Naive thymus-derived CD4-positive, alpha-beta T cell (primary cell): Measurements from ENCODE around the gene TTC33. TPM values are rescaled to one million over a fixed set of nuclear protein-coding genes. Genes with fewer than 3 reads are reported as not detected.

Source experiments
- ATAC-seq: fragments of 150-1000 bp; cut with Tn5 transposase; 2 replicates; pipeline ENCODE4 v1.10.0; 2021; ENCODE audit warnings: mild to moderate bottlenecking, moderate library complexity
- CTCF ChIA-PET: fragments of 350-600 bp; sonication (Branson Sonifier 250); formaldehyde crosslinking; loops from one replicate; lab custom pipeline; 2021; ENCODE audit warnings: antibody characterized with exemption; lab: Charles Lee
- POLR2A ChIA-PET: fragments of 350-600 bp; sonication (Branson Sonifier 250); formaldehyde crosslinking; loops from one replicate; lab custom pipeline; 2021; ENCODE audit warnings: antibody characterized with exemption, inconsistent platforms; lab: Charles Lee
- DNase-seq, 9 donors: peaks; one replicate each; pipeline versions ENCODE4 v3.0.0 to v3.0.0-alpha.2; 2020 to 2022; ENCODE audit warnings: mixed read lengths in 1 of 9
- H3K27ac ChIP-seq: one replicate; pipeline ENCODE4 v1.7.0; 2013; ENCODE audit warnings: mild to moderate bottlenecking, low read depth, low read length, moderate library complexity
- H3K27me3 ChIP-seq, 2 donors: one replicate each; pipeline ENCODE4 v1.7.0; 2013; ENCODE audit warnings: low read length in 2 of 2, mild to moderate bottlenecking in 2 of 2, moderate library complexity in 2 of 2; ENCODE audit not compliant: control insufficient read depth in 2 of 2, insufficient read depth in 2 of 2
- H3K36me3 ChIP-seq, 3 experiments: 1 replicate in 2 of 3; 2 replicates in 1 of 3; pipeline ENCODE4 v1.7.0; 2013; ENCODE audit warnings: low read length in 3 of 3, mild to moderate bottlenecking in 3 of 3, moderate library complexity in 1 of 3; ENCODE audit not compliant: insufficient read depth in 3 of 3, control insufficient read depth in 2 of 3
- H3K4me1 ChIP-seq, 2 donors: one replicate each; pipeline ENCODE4 v1.7.0; 2013; ENCODE audit warnings: low read length in 2 of 2, mild to moderate bottlenecking in 2 of 2, moderate library complexity in 1 of 2; ENCODE audit not compliant: control insufficient read depth in 2 of 2, insufficient read depth in 2 of 2
- H3K4me3 ChIP-seq: 2 replicates; pipeline ENCODE4 v1.7.0; 2013; ENCODE audit warnings: mild to moderate bottlenecking, low read length
- H3K9me3 ChIP-seq, 3 experiments: 1 replicate in 2 of 3; 2 replicates in 1 of 3; pipeline ENCODE4 v1.7.0; 2013; ENCODE audit warnings: low read length in 3 of 3; ENCODE audit not compliant: control insufficient read depth in 2 of 3
- H3K27ac Mint-ChIP-seq, 9 donors: one replicate each; pipeline ENCODE4 v1.8.0; 2020 to 2022; ENCODE audit warnings: mixed read lengths in 9 of 9, mild to moderate bottlenecking in 8 of 9, moderate library complexity in 5 of 9, inconsistent platforms in 2 of 9
- H3K27me3 Mint-ChIP-seq, 5 donors: one replicate each; pipeline ENCODE4 v1.8.0; 2021 to 2022; ENCODE audit warnings: mixed read lengths in 5 of 5, mild to moderate bottlenecking in 1 of 5
- H3K36me3 Mint-ChIP-seq, 5 donors: one replicate each; pipeline ENCODE4 v1.8.0; 2020 to 2022; ENCODE audit warnings: mixed read lengths in 5 of 5, mild to moderate bottlenecking in 3 of 5, inconsistent platforms in 1 of 5
- H3K4me1 Mint-ChIP-seq, 7 donors: one replicate each; pipeline ENCODE4 v1.8.0; 2020 to 2022; ENCODE audit warnings: mixed read lengths in 7 of 7, mild to moderate bottlenecking in 3 of 7, inconsistent platforms in 1 of 7
- H3K4me3 Mint-ChIP-seq, 10 donors: one replicate each; pipeline ENCODE4 v1.8.0; 2020 to 2022; ENCODE audit warnings: mild to moderate bottlenecking in 10 of 10, mixed read lengths in 10 of 10, moderate library complexity in 6 of 10, inconsistent platforms in 2 of 10
- H3K9me3 Mint-ChIP-seq, 11 donors: one replicate each; pipeline ENCODE4 v1.8.0; 2020 to 2022; ENCODE audit warnings: mixed read lengths in 11 of 11, mild to moderate bottlenecking in 4 of 11, inconsistent platforms in 1 of 11, moderate library complexity in 1 of 11
- intact Hi-C, 2 donors: fragments of 100-400 bp; cut with micrococcal nuclease; formaldehyde crosslinking; loops; one replicate each; pipeline ENCODE4 v1.15.1; 2023
- polyA plus RNA-seq, 2 donors: library from polyadenylated mRNA; unstranded; fragments of 300-500 nt; fragmentation: Illumina TruSeq; gene quantifications; one replicate each; pipeline ENCODE4 v1.2.3, GENCODE V29; 2021
- total RNA-seq, 6 experiments: library from RNA in 5 of 6; stranded (reverse) in 5 of 6; gene quantifications; 1 replicate in 5 of 6; 2 replicates in 1 of 6; pipeline ENCODE4 v1.2.3 and lab custom pipeline; 2021 to 2026

The TTC33 gene
- total and polyA plus RNA-seq, 7 experiments from 2014 or later = 7.0 to 19.0 (median 14.0) TPM

GRCh38 chr5:40486437-40487275, 269.1 kb downstream of the TTC33 start:
- no peaks in the 10 kb centered on the region for H3K9me3 ChIP-seq
- Mint-ChIP-seq H3K4me1 (peaks cover 6 to 69% (median 30%) of the 10 kb centered on the region in 7 donors), H3K4me3 (peak overlapping the region in 4 of 10 donors; percentile 2 to 52 (median 48)), H3K27me3 (no peaks in the 10 kb centered on the region), H3K27ac (peak overlapping the region in 8 of 9 donors; percentile 5 to 87 (median 59)), H3K36me3 (peaks cover 0 to 9% (median 0%) of the 10 kb centered on the region in 5 donors), H3K9me3 (peaks cover 0 to 5% (median 0%) of the 10 kb centered on the region in 11 donors)
- ChIA-PET CTCF (no interaction called here), POLR2A (no interaction called here)
- peak; percentile 81 for ATAC-seq
- intact Hi-C loops = loop anchor here (1.0 to 10.0 kb wide), 10 partner anchors 44 to 268 kb away; partner anchors contain the start of genes PTGER4 (in 1 of the 2) and TTC33 (in 1 of the 2)
- DNase-seq = peak in 8 of 9 donors; percentile 31 to 76 (median 56)
- no peak overlapping the region for H3K4me3 ChIP-seq
- H3K27ac ChIP-seq = no peak overlapping the region
- no peaks in the 10 kb centered on the region for H3K27me3 ChIP-seq
- H3K4me1 ChIP-seq = peaks cover 6 to 12% of the 10 kb centered on the region in 2 donors
- H3K36me3 ChIP-seq = no peaks in the 10 kb centered on the region

- H3K36me3 Mint-ChIP-seq = peaks cover 0 to 6% (median 0%) of the 10 kb centered on the region in 5 donors
- ATAC-seq (peak; percentile 21), DNase-seq (no peak)
- H3K27me3 Mint-ChIP-seq = no peaks in the 10 kb centered on the region
- no peaks in the 10 kb centered on the region for H3K27me3 ChIP-seq
- H3K9me3 Mint-ChIP-seq = peaks cover 0 to 5% (median 0%) of the 10 kb centered on the region in 11 donors
- H3K4me1 Mint-ChIP-seq = peaks cover 8 to 66% (median 24%) of the 10 kb centered on the region in 7 donors
- ChIA-PET CTCF (interaction anchor here (0.8 kb wide), 1 partner anchor 132 kb away, joined by 3 read pairs; no protein-coding TSS in a partner anchor), POLR2A (interaction anchor here (1.5 kb wide), 1 partner anchor 191 kb away, joined by 3 read pairs; no protein-coding TSS in a partner anchor)
- no peak overlapping the region for H3K27ac ChIP-seq
- intact Hi-C loops = loop anchor here (5.0 to 10.0 kb wide), 4 partner anchors 43 to 269 kb away; partner anchors contain the start of gene TTC33 (in 1 of the 2)
- H3K36me3 ChIP-seq = no peaks in the 10 kb centered on the region
- peak overlapping the region in 4 of 9 donors; percentile 8 to 31 (median 23) for H3K27ac Mint-ChIP-seq
- no peaks in the 10 kb centered on the region for H3K9me3 ChIP-seq
- H3K4me3 Mint-ChIP-seq = no peak overlapping the region
- no peak overlapping the region for H3K4me3 ChIP-seq
- H3K4me1 ChIP-seq = peaks cover 11 to 12% of the 10 kb centered on the region in 2 donors
Observed at GRCh38 chr5:40485021-40485998, 270.5 kb downstream of the TTC33 start.

- peak overlapping the region in 4 of 9 donors; percentile 2 to 19 (median 6) for H3K27ac Mint-ChIP-seq
- Histone ChIP-seq H3K4me1 (peaks cover 12 to 16% of the 10 kb centered on the region in 2 donors), H3K36me3 (no peaks in the 10 kb centered on the region), H3K27me3 (no peaks in the 10 kb centered on the region), H3K27ac (no peak overlapping the region), H3K9me3 (no peaks in the 10 kb centered on the region), H3K4me3 (no peak overlapping the region)
- no peak overlapping the region for H3K4me3 Mint-ChIP-seq
- peaks cover 0 to 6% (median 0%) of the 10 kb centered on the region in 5 donors for H3K36me3 Mint-ChIP-seq
- ATAC-seq = peak; percentile 31
- no peak for DNase-seq
- ChIA-PET CTCF (interaction anchor here (0.8 kb wide), 1 partner anchor 131 kb away, joined by 3 read pairs; no protein-coding TSS in a partner anchor), POLR2A (interaction anchor here (1.5 kb wide), 1 partner anchor 191 kb away, joined by 3 read pairs; no protein-coding TSS in a partner anchor)
- H3K27me3 Mint-ChIP-seq = no peaks in the 10 kb centered on the region
- intact Hi-C loops = loop anchor here (10.0 kb wide), 2 partner anchors 60 to 270 kb away; partner anchors contain the start of gene TTC33 (in 1 of the 2)
- H3K9me3 Mint-ChIP-seq = peaks cover 0 to 5% (median 0%) of the 10 kb centered on the region in 11 donors
- peaks cover 8 to 65% (median 23%) of the 10 kb centered on the region in 7 donors for H3K4me1 Mint-ChIP-seq
Observed at GRCh38 chr5:40484495-40484894, 271.3 kb downstream of the TTC33 start.

- Histone ChIP-seq H3K36me3 (no peaks in the 10 kb centered on the region), H3K4me3 (no peak overlapping the region), H3K27me3 (no peaks in the 10 kb centered on the region), H3K4me1 (peaks cover 12 to 16% of the 10 kb centered on the region in 2 donors), H3K9me3 (no peaks in the 10 kb centered on the region), H3K27ac (no peak overlapping the region)
- Mint-ChIP-seq H3K4me3 (no peak overlapping the region), H3K27ac (peak overlapping the region in 2 of 9 donors; percentile 1 to 13), H3K36me3 (peaks cover 0 to 8% (median 0%) of the 10 kb centered on the region in 5 donors), H3K4me1 (peaks cover 8 to 53% (median 23%) of the 10 kb centered on the region in 7 donors), H3K9me3 (peaks cover 0 to 5% (median 0%) of the 10 kb centered on the region in 11 donors), H3K27me3 (no peaks in the 10 kb centered on the region)
- ChIA-PET CTCF (no interaction called here), POLR2A (interaction anchor here (1.0 kb wide), 1 partner anchor 12 kb away, joined by 4 read pairs; no protein-coding TSS in a partner anchor)
- intact Hi-C loops = loop anchor here (10.0 kb wide), 2 partner anchors 61 to 271 kb away; partner anchors contain the start of gene TTC33 (in 1 of the 2)
- no peak for DNase-seq
- ATAC-seq = no peak
Observed at GRCh38 chr5:40483316-40483715, 272.4 kb downstream of the TTC33 start.

- H3K9me3 ChIP-seq = no peaks in the 10 kb centered on the region
- intact Hi-C loops = loop anchor here (10.0 kb wide), 2 partner anchors 64 to 274 kb away; partner anchors contain the start of gene TTC33 (in 1 of the 2)
- Mint-ChIP-seq H3K9me3 (peaks cover 0 to 5% (median 0%) of the 10 kb centered on the region in 11 donors), H3K4me3 (no peak overlapping the region), H3K27ac (no peak overlapping the region), H3K27me3 (no peaks in the 10 kb centered on the region), H3K4me1 (peaks cover 2 to 32% (median 20%) of the 10 kb centered on the region in 7 donors), H3K36me3 (peaks cover 0 to 8% (median 0%) of the 10 kb centered on the region in 5 donors)
- H3K27me3 ChIP-seq = no peaks in the 10 kb centered on the region
- H3K36me3 ChIP-seq = no peaks in the 10 kb centered on the region
- ChIA-PET CTCF (no interaction called here), POLR2A (no interaction called here)
- DNase-seq (no peak), ATAC-seq (no peak)
- no peak overlapping the region for H3K27ac ChIP-seq
- no peak overlapping the region for H3K4me3 ChIP-seq
- peaks cover under 1 to 10% of the 10 kb centered on the region in 2 donors for H3K4me1 ChIP-seq
Observed at GRCh38 chr5:40481241-40481640, 274.5 kb downstream of the TTC33 start.
